Urinary bladder (tissue), 4 donors: ENCODE results near the gene ZNF443. TPM values are rescaled to one million over a fixed set of nuclear protein-coding genes. Genes with fewer than 3 reads are reported as not detected.
"Not testable (repeated sequence)": the region's sequence is repeated elsewhere in the genome, so short reads cannot be mapped to it uniquely, and the experiment has no call there.

Experiments used
- DNase-seq: peaks from one replicate; pipeline ENCODE4 v3.0.0-alpha.2; 2015; ENCODE audit errors: extremely low spot score
- H3K27ac ChIP-seq: one replicate; pipeline ENCODE4 v1.5.1; 2013; ENCODE audit warnings: low read depth, mild to moderate bottlenecking, moderate library complexity
- H3K36me3 ChIP-seq: one replicate; pipeline ENCODE4 v1.6.1; 2013; ENCODE audit warnings: mild to moderate bottlenecking, moderate library complexity; ENCODE audit not compliant: insufficient read depth
- H3K4me1 ChIP-seq: one replicate; pipeline ENCODE4 v1.6.1; 2013; ENCODE audit warnings: mild to moderate bottlenecking, moderate library complexity; ENCODE audit not compliant: insufficient read depth
- H3K4me3 ChIP-seq: one replicate; pipeline ENCODE4 v1.5.1; 2013; ENCODE audit warnings: low read depth, low read length
- WGBS: extraction: QIAGEN DNeasy Blood & Tissue Kit; methylation state at CpG from one replicate; pipeline ENCODE4 v1.1.7; 2013; 5-methylcytosine and 5-hydroxymethylcytosine counted together
- polyA plus RNA-seq: library from polyadenylated mRNA; stranded (reverse); fragments of 200-250 nt; gene quantifications from one replicate; pipeline ENCODE4 v1.2.3, GENCODE V29; 2013
- total RNA-seq: library from RNA; depleted of rRNA; stranded (reverse); fragments of >200 nt; gene quantifications from one replicate; pipeline ENCODE4 v1.2.3, GENCODE V29; 2014
- donor health status: healthy with polysubstance abuse.
- donor health status: healthy.

Gene ZNF443
- total RNA-seq (12.8 TPM), polyA plus RNA-seq (2.7 TPM)

DNA sequence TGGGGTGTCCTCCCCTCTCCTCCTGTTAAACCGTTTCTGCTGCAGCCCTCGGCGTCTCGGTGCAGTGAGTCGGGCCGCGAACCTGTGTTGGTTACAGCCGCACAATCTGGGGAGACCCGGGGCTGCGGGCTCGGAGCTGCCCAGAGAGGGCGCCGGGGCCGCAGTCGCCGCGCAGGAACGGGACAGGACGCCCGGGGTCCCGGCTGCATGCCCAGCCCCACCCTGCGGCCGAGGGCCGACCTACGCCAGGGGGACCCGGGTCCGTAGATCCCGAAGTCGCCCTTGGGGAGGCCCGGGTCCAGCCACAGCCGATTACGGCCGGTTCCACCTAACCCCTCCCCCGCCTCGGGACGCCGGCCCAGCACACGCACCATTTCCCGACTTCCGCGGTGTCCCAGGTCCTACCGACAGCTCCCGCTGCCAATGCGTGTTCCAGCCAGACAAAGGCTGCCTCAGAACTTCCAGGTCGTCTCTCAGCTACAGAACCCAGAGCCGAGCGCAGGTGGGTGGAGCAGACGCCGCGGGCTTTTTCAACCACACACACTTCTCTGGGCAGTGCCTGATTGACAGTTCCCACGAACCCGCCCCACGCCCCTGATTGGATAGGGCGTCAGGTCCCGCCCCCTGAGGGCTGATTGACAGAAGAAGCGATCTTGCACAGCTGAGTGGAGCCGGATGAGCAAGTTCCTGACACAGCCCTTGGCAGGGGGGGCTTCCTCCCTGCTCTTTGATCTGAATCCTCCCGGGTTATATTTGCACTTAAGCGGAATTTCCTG, at the start of gene ZNF443:
Gene ZNF443 (minus strand): TSS at position 481 of the 776 bp plus-strand sequence. CDS start 107 bp downstream, at position 374.
- WGBS, result under 1% methylated on average over 59 of the region's 59 CpGs
- peak within 1 kb of the TSS; percentile 66 for H3K4me3 ChIP-seq
- H3K27ac ChIP-seq, result peak within 1 kb of the TSS; percentile 73
- peak; percentile 97 for DNase-seq
- H3K4me1 ChIP-seq, result no peaks in the 10 kb centered on the region
- no peaks in the 10 kb centered on the region for H3K36me3 ChIP-seq

DNA sequence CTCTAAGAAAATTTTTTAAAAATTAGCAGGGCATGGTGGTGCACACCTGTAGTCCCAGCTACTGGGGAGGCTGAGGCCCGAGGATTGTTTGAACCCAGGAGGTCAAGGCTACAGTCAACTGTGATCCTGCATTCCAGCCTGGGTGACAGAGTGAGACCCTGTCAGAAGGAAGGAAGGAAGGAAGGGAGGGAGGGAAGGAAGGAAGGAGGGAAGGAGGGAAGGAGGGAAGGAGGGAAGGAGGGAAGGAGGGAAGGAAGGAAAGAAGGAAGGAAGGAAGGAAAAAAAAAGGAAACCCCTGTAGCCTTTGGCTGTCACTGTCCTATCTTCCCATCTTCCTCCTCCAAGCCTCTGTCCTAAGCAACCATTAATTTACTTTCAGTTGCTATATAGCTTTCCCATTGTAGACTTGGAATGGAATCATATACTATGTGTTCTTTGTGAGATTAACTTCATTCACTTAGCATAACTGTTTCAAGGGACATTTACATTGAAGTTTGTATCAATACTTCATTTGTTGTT, 45.5 kb upstream of the ZNF443 start:
- not testable (repeated sequence) for H3K4me1 ChIP-seq, DNase-seq, H3K4me3 ChIP-seq, H3K36me3 ChIP-seq, H3K27ac ChIP-seq
- 93% methylated on average over 1 of the region's 1 CpG for WGBS

DNA sequence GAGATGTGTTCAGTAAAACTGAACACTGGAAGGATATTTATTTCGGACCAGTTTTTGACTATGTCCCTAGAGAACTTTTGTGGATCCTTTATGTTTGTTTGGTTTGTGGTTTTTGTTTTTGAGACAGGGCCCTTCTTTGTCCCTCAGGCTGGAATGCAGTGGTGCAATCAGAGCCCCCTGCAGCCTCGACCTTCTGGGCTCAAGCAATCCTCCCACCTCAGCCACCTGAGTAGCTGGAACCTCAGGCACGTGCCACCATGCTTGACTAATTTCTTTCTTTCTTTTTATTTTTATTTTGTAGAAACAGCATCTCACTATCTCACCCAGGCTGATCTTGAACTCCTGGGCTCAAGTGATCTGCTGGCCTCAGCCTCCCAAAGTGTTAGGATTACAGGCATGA, 44.8 kb upstream of the ZNF443 start:
- WGBS, result 83% methylated on average over 3 of the region's 3 CpGs
- Histone ChIP-seq H3K4me3 (no peak overlapping the region), H3K36me3 (no peaks in the 10 kb centered on the region), H3K27ac (no peak overlapping the region), H3K4me1 (no peaks in the 10 kb centered on the region)
- DNase-seq, result no peak

DNA sequence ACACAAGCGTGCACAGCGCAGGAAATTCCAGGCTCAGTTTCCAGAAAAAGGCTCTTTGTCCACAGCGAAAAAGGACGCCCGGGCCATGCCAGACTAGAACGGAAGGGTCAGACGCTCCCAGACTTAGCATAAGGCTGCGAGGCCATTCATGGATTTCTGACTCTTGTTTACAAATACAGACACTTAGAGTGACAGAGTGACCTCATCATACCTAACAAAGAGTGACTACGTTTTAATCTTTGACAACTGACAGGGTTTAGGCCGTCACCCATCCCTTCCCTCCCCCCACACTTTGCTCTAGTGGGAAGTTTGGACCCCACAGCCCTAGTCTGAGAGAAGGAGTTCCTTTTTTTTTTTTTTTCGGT, 44.2 kb upstream of the ZNF443 start:
- WGBS, result 4% methylated on average over 11 of the region's 11 CpGs
- Histone ChIP-seq H3K4me1 (no peaks in the 10 kb centered on the region), H3K27ac (no peak overlapping the region), H3K36me3 (no peaks in the 10 kb centered on the region), H3K4me3 (peak overlapping the region; percentile 81)
- no peak for DNase-seq

DNA sequence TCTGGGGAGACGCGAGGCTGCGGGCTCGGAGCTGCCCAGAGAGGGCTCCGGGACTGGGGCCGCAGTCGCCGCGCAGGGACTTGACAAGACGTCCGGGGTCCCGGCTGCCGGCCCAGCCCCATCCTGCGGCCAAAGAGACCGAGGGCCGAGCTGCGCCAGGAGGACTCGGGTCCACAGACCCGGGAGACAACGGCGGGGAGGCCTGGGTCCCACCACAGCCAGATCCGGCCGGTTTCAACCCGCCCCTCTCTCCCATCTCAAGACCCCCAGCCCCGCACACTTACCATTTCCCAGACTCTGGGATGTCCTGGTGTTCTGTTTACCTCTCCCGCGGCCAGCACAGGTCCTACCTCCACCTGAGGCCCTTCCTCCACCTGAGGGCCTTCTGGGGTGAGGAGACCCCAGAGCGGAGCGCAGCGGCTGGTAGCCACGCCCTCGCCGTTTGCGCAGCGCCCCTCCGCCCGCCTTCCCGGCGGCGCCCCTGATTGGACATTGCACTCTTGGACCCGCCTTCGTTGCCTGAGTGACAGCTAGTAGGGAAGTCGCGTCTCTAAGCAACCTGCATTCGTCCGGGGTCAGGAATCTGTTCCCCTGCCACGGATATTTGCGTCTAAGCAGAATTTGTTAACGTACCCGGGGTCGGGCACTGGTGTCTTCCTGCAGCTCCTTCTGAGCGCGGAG, 43.7 kb upstream of the ZNF443 start, which contains the start of gene ZNF709:
Gene ZNF709 (minus strand): TSS at position 446 of the 681 bp plus-strand sequence. CDS start 159 bp downstream, at position 287.
- peak within 1 kb of the TSS; percentile 81 for H3K4me3 ChIP-seq
- H3K27ac ChIP-seq, result peak within 1 kb of the TSS; percentile 74
- no peaks in the 10 kb centered on the region for H3K4me1 ChIP-seq
- WGBS, result under 1% methylated on average over 53 of the region's 53 CpGs
- peak; percentile 89 for DNase-seq
- H3K36me3 ChIP-seq, result no peaks in the 10 kb centered on the region

DNA sequence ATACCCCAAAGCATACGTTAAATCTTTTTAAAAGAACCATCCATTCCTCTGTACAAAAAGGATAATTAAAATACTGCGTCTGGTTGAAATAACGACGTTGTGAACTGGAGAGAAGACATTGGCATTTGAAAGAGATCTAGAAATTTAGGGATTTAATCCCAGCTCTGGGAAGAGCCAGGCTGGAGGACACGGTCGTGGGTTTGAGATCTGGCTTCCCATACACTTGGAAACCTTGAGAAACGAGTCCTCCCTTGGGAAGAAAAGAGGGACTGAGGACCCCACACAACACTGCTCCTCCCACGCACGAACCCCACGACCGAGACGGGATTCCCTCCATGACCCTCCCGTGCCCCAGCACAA, 43.2 kb upstream of the ZNF443 start:
- DNase-seq, result no peak
- under 1% methylated on average over 13 of the region's 13 CpGs for WGBS
- Histone ChIP-seq H3K27ac (peak overlapping the region; percentile 74), H3K4me1 (no peaks in the 10 kb centered on the region), H3K4me3 (peak overlapping the region; percentile 81), H3K36me3 (no peaks in the 10 kb centered on the region)

DNA sequence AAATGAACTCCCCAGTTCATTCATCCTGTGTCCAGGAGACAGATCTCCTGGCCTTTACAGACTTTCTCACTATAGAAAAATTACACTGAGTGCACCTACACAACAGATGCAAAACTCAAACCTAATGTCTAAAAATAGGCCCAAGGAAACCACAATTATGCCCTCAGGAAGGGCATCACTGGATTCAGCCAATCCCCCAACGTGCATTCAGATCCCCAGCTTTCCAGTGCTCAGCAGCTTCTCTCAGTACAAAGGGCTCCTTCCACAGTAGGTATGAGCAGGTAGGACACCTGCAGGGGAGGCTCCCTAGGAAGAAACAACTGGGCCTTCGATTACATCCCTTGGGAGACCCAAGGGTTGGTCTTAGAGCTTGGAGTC, 41.7 kb upstream of the ZNF443 start:
- Histone ChIP-seq H3K36me3 (no peaks in the 10 kb centered on the region), H3K27ac (no peak overlapping the region), H3K4me1 (no peaks in the 10 kb centered on the region), H3K4me3 (no peak overlapping the region)
- 67% methylated on average over 2 of the region's 2 CpGs for WGBS
- DNase-seq, result no peak

DNA sequence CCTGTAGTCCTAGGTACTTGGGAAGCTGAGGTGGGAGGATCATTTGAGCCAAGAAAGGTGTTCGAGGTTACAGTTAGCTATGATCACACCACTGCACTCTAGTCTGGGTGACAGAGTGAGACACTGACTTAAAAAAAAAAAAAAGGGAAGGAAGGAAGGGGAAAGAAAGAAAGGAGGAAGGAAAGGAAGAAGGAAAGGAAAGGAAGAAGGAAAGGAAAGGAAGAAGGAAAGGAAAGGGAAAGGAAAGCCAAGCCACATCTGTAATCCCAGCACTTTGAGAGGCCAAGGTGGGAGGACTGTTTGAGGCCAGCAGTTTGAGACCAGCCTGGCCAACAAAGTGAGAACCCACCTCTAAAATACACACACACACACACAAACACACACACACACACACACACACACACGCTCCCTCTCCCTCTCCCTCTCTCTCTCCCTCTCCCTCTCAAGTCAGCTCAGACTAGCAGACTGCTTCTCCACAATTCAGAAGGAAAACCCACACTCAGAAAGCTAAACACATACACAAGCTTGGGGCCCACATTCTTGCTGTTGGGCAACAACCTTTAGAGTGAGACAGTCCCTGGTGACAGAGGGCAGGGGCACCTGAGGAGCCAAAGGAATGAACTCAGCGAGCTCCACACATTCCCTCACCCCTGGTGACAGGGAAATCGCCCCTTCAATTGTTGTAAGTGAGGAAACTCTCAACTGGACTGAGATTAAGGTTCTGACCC, 41.1 kb upstream of the ZNF443 start:
- no peaks in the 10 kb centered on the region for H3K36me3 ChIP-seq
- no peak for DNase-seq
- H3K4me3 ChIP-seq, result no peak overlapping the region
- 82% methylated on average over 4 of the region's 4 CpGs for WGBS
- no peak overlapping the region for H3K27ac ChIP-seq
- H3K4me1 ChIP-seq, result no peaks in the 10 kb centered on the region

DNA sequence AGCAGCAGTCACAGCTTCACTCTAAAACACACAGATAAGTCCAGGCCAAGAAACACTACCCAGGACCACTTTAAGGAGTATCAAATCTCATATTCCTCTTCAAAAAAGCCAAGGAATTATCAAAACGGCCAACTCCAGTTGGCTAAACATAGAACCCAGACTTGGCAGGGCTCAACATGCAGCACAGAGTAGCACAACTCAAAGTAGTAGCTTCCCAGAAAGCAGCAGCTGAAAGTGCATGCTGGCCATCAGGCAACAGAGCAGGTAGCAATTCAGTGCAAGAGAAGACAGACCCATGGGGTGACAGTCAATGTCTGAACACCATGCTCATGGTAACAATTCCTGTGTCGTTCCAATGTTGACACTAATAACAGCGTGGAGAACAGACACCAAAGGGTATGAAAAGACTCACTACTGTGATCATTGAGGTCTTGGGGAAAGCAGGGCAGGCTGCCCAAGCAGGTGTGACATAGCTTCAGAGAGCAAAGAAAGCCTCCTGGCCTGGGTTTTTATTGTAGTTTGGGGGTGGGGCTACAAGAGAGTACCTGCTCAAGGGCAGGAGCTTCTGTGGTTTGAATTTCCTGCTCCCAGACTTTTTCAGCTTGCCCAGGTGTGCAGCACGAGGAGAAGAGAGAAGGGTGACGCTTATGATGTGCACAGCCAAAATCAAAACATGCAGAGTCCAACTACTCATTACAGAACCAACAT, 37.6 kb upstream of the ZNF443 start:
- no peak for DNase-seq
- no peaks in the 10 kb centered on the region for H3K4me1 ChIP-seq
- H3K36me3 ChIP-seq, result no peaks in the 10 kb centered on the region
- 66% methylated on average over 5 of the region's 5 CpGs for WGBS
- no peak overlapping the region for H3K4me3 ChIP-seq
- no peak overlapping the region for H3K27ac ChIP-seq

DNA sequence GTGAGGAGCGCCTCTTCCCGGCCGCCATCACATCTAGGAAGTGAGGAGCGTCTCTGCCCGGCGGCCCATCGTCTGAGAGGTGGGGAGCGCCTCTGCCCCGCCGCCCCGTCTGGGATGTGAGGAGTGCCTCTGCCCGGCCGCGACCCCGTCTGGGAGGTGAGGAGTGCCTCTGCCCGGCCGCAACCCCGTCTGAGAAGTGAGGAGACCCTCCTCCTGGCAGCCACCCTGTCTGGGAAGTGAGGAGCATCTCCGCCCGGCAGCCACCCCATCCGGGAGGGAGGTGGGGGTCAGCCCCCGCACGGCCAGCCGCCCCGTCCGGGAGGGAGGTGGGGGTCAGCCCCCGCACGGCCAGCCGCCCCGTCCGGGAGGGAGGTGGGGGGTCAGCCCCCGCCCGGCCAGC, 26.8 kb upstream of the ZNF443 start:
- 97% methylated on average over 33 of the region's 33 CpGs for WGBS
- not testable (repeated sequence) for H3K4me1 ChIP-seq, H3K36me3 ChIP-seq, H3K27ac ChIP-seq, DNase-seq, H3K4me3 ChIP-seq

DNA sequence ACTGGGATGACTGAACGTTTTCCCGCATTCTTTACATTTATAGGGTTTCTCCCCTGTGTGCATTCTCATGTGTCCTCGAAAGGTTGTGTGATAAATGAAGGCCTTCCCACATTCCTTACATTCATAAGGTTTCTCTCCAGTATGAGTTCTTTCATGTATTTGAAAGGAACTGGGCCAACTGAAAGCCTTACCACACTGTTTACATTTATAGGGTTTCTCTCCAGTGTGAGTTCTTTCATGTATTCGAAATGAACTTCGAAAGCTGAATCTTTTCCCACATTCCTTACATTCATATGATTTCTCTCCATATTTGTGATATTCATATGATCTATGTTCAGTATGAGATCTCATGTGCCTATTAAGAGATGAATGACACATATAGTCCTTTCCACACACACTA, 24.4 kb upstream of the ZNF443 start:
- 97% methylated on average over 5 of the region's 5 CpGs for WGBS
- DNase-seq, result no peak
- Histone ChIP-seq H3K4me3 (no peak overlapping the region), H3K4me1 (no peaks in the 10 kb centered on the region), H3K27ac (no peak overlapping the region), H3K36me3 (peaks cover 6% of the 10 kb centered on the region)

DNA sequence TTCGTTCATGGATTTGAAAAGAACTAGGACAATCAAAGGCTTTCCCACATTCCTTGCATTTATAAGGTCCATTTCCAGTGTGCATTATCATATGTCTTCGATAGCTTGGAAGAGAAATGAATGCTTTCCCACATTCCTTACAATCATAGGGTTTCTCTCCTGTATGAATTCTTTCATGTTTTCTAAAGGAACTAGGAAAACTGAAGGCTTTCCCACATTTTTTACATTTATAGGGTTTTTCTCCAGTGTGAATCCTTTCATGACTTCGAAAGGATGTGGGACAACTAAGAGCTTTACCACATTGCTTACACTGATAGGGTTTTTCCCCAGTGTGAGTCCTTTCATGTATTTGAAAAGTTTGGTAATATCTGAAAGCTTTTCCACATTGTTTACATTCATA, 23.9 kb upstream of the ZNF443 start:
- H3K4me1 ChIP-seq, result no peaks in the 10 kb centered on the region
- H3K4me3 ChIP-seq, result no peak overlapping the region
- peaks cover 6% of the 10 kb centered on the region for H3K36me3 ChIP-seq
- H3K27ac ChIP-seq, result no peak overlapping the region
- 99% methylated on average over 3 of the region's 3 CpGs for WGBS
- no peak for DNase-seq

DNA sequence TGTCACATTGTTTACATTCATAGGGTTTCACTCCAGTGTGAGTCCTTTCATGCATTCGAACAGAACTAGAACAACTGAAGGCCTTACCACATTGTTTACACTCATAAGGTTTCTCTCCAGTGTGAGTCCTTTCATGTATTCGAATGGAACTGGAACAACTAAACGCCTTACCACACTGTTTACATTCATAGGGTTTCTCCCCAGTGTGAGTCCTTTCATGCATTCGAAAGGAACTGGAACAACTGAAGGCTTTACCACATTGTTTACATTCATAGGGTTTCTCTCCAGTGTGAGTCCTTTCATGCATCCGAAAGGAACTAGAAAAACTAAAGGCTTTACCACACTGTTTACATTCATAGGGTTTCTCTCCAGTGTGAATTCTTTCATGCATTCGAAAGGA, 23.3 kb upstream of the ZNF443 start:
- H3K4me3 ChIP-seq, H3K4me1 ChIP-seq, H3K36me3 ChIP-seq, H3K27ac ChIP-seq, DNase-seq: not testable (repeated sequence)
- 97% methylated on average over 6 of the region's 6 CpGs for WGBS
